Fibroblast of villous mesenchyme (primary cell): ENCODE data around the gene CBFB. TPM values are rescaled to one million over a fixed set of nuclear protein-coding genes. Genes with fewer than 3 reads are reported as not detected.

ENCODE experiments used
- DNase-seq: peaks from one replicate; pipeline ENCODE4 v3.0.0-alpha.2; 2010; ENCODE audit warnings: low read depth
- H3K4me3 ChIP-seq: 2 replicates; pipeline ENCODE4 v1.5.1; 2011; ENCODE audit warnings: low read depth, mild to moderate bottlenecking, low read length
- CTCF ChIP-seq: IDR thresholded peaks from 2 replicates; pipeline ENCODE4 v1.5.1; 2012; ENCODE audit warnings: low read depth, mild to moderate bottlenecking, low read length; ENCODE audit not compliant: insufficient read depth
- total RNA-seq: library from RNA; depleted of rRNA; stranded (reverse); fragments of >200 nt; gene quantifications from 2 replicates; pipeline ENCODE4 v1.2.3, GENCODE V29; 2012

The CBFB gene
- total RNA-seq, 1 donor, result 91.5 TPM

- TF ChIP-seq CTCF, result no peak
- no peak overlapping the region for H3K4me3 ChIP-seq
- DNase-seq, result no peak
Observed at GRCh38 chr16:67011274-67011673, 17.7 kb upstream of the CBFB start.

- no peak for TF ChIP-seq CTCF
- no peak for DNase-seq
Observed at GRCh38 chr16:67013233-67013822, 15.6 kb upstream of the CBFB start.

GRCh38 chr16:67013823-67014633, 14.9 kb upstream of the CBFB start:
- peak; percentile 22 for TF ChIP-seq CTCF
- DNase-seq, result peak; percentile 53
- peak overlapping the region; percentile 55 for H3K4me3 ChIP-seq

More at GRCh38 chr16:67013233-67013822, 15.6 kb upstream of the CBFB start:
- peak overlapping the region; percentile 55 for H3K4me3 ChIP-seq

GRCh38 chr16:67014634-67015312, 14.2 kb upstream of the CBFB start:
- no peak for DNase-seq
- H3K4me3 ChIP-seq, result no peak overlapping the region
- TF ChIP-seq CTCF, result no peak

GRCh38 chr16:67015313-67015731, 13.6 kb upstream of the CBFB start:
- no peak for DNase-seq
- TF ChIP-seq CTCF, result no peak
- H3K4me3 ChIP-seq, result no peak overlapping the region

- DNase-seq, result no peak
- no peak for TF ChIP-seq CTCF
- H3K4me3 ChIP-seq, result no peak overlapping the region
Observed at GRCh38 chr16:67016143-67016542, 12.8 kb upstream of the CBFB start.
